Loucy (cell line): ENCODE results near the gene KLF3.

Experiments
- CTCF ChIP-seq: fragments of 200-600 bp; sonication (generic); conservative IDR thresholded peaks from 2 replicates; pipeline ENCODE4 v1.5.1; 2014; ENCODE audit warnings: mild to moderate bottlenecking, antibody characterized with exemption, low read length
- EZH2phosphoT487 ChIP-seq: fragments of 200-600 bp; IDR thresholded peaks from 2 replicates; pipeline ENCODE4 v1.6.1; 2018; ENCODE audit warnings: antibody characterized with exemption, mild to moderate bottlenecking, moderate library complexity, borderline replicate concordance

GRCh38 chr4:38630519-38630918 lies 33.5 kb upstream of the KLF3 start:
- TF ChIP-seq CTCF (no peak), EZH2phosphoT487 (no peak)
